GM23338 (cell line): ENCODE results near the gene RIPK4.

ENCODE experiments used
- CREB1 ChIP-seq: fragments of 250-450 bp; sonication (Bioruptor Pico); IDR thresholded peaks from 2 replicates; pipeline ENCODE4 v1.5.0; 2020; ENCODE audit warnings: low read depth, mild to moderate bottlenecking, moderate library complexity
- EZH2 ChIP-seq: fragments of 200-600 bp; sonication (generic); IDR thresholded peaks from one replicate; pipeline ENCODE4 v1.8.0; 2017; ENCODE audit warnings: antibody characterized with exemption, mild to moderate bottlenecking, low read depth; ENCODE audit not compliant: unreplicated experiment
- EZH2phosphoT487 ChIP-seq: fragments of 200-600 bp; sonication (generic); IDR thresholded peaks from one replicate; pipeline ENCODE4 v1.8.1; 2018; ENCODE audit warnings: antibody characterized with exemption; ENCODE audit not compliant: unreplicated experiment
- JUNB ChIP-seq: IDR thresholded peaks from one replicate; pipeline ENCODE4 v1.6.1; 2016; ENCODE audit warnings: antibody characterized with exemption; ENCODE audit not compliant: unreplicated experiment
- NANOG ChIP-seq: IDR thresholded peaks from 2 replicates; pipeline ENCODE4 v1.6.1; 2016; ENCODE audit warnings: antibody characterized with exemption, borderline replicate concordance
- POLR2AphosphoS5 ChIP-seq: IDR thresholded peaks from 2 replicates; pipeline ENCODE4 v1.6.1; 2016; ENCODE audit warnings: antibody characterized with exemption, low read depth
- STAT1 ChIP-seq: IDR thresholded peaks from one replicate; pipeline ENCODE4 v1.6.1; 2016; ENCODE audit warnings: antibody characterized with exemption; ENCODE audit not compliant: unreplicated experiment
- ZNF114 ChIP-seq: fragments of 250-450 bp; sonication (Bioruptor Pico); IDR thresholded peaks from 2 replicates; pipeline ENCODE4 v1.5.0; 2020; ENCODE audit warnings: mild to moderate bottlenecking, moderate library complexity
- ZNF331 ChIP-seq: fragments of 250-450 bp; sonication (Bioruptor Pico); IDR thresholded peaks from 2 replicates; pipeline ENCODE4 v1.5.0; 2020; ENCODE audit warnings: low read depth, mild to moderate bottlenecking, moderate library complexity
- TF ChIP-seq, protein P1 (sequence below), 2 experiments: fragments of 200-600 bp in 1 of 2; sonication (generic) in 1 of 2; conservative IDR thresholded peaks; 2 replicates each; pipeline versions ENCODE4 v1.5.1 to v1.6.1; 2016 to 2017; ENCODE audit warnings: antibody characterized with exemption in 2 of 2, low read depth in 2 of 2, mild to moderate bottlenecking in 2 of 2, moderate library complexity in 1 of 2
- TF ChIP-seq, protein P2 (sequence below): IDR thresholded peaks from one replicate; pipeline ENCODE4 v1.6.1; 2018; ENCODE audit warnings: antibody characterized with exemption; ENCODE audit not compliant: unreplicated experiment
- TF ChIP-seq, protein P3 (sequence below): IDR thresholded peaks from 2 replicates; pipeline ENCODE4 v1.6.1; 2016; ENCODE audit warnings: antibody characterized with exemption
- TF ChIP-seq, protein P4 (sequence below): fragments of 250-450 bp; sonication (Bioruptor Pico); IDR thresholded peaks from 2 replicates; pipeline ENCODE4 v1.5.0; 2020; ENCODE audit warnings: mild to moderate bottlenecking, moderate library complexity

DNA sequence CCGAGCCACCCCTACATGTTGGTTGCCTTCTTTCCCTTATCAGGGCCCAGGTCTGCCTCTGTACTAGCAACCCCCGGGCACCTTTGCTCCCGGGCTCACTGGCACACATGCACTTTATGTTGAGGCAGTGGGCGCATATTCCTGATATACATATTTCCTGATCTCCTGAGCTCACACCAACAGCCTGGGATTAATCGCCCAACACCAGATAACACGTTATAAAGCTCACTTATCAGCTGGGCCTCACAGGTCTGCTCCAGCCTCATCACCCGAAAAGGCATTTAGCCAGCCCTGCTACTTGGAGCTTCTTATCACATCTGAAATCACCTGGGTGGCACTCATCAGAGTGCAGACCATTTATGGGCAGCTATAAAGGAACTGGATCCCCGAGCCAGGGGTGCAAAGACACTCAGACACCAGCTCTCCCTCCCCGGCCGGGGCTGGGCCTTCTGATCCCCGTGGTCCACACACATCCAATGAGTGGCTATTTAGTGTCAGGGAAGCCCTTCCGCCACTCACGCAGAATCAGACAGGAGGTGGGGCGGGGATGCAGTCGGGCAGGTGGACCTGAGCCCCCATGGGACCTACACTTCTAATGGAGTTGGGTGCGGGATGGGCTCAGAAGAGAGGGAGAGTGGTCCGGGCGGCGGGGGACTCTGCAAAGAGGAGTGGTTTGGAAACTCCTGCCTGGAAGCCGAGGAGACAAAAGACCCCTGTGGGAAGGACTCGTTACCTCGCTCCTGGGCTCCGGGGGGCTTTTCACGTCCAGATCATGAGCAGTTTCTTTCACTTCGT lies 21.6 kb downstream of the RIPK4 start:
- TF ChIP-seq POLR2AphosphoS5 (no peak), EZH2 (no peak), EZH2phosphoT487 (no peak), CREB1 (no peak), ZNF114 (CRISPR knock-in tag) (no peak), NANOG (no peak), STAT1 (no peak), ZNF331 (CRISPR knock-in tag) (no peak), JUNB (no peak)
- TF ChIP-seq, protein P1, sequence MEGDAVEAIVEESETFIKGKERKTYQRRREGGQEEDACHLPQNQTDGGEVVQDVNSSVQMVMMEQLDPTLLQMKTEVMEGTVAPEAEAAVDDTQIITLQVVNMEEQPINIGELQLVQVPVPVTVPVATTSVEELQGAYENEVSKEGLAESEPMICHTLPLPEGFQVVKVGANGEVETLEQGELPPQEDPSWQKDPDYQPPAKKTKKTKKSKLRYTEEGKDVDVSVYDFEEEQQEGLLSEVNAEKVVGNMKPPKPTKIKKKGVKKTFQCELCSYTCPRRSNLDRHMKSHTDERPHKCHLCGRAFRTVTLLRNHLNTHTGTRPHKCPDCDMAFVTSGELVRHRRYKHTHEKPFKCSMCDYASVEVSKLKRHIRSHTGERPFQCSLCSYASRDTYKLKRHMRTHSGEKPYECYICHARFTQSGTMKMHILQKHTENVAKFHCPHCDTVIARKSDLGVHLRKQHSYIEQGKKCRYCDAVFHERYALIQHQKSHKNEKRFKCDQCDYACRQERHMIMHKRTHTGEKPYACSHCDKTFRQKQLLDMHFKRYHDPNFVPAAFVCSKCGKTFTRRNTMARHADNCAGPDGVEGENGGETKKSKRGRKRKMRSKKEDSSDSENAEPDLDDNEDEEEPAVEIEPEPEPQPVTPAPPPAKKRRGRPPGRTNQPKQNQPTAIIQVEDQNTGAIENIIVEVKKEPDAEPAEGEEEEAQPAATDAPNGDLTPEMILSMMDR (conservative IDR thresholded peaks at IDR 0.05; ENCODE audit: low read depth in 2 of 2), result no peak
- TF ChIP-seq, protein P2, sequence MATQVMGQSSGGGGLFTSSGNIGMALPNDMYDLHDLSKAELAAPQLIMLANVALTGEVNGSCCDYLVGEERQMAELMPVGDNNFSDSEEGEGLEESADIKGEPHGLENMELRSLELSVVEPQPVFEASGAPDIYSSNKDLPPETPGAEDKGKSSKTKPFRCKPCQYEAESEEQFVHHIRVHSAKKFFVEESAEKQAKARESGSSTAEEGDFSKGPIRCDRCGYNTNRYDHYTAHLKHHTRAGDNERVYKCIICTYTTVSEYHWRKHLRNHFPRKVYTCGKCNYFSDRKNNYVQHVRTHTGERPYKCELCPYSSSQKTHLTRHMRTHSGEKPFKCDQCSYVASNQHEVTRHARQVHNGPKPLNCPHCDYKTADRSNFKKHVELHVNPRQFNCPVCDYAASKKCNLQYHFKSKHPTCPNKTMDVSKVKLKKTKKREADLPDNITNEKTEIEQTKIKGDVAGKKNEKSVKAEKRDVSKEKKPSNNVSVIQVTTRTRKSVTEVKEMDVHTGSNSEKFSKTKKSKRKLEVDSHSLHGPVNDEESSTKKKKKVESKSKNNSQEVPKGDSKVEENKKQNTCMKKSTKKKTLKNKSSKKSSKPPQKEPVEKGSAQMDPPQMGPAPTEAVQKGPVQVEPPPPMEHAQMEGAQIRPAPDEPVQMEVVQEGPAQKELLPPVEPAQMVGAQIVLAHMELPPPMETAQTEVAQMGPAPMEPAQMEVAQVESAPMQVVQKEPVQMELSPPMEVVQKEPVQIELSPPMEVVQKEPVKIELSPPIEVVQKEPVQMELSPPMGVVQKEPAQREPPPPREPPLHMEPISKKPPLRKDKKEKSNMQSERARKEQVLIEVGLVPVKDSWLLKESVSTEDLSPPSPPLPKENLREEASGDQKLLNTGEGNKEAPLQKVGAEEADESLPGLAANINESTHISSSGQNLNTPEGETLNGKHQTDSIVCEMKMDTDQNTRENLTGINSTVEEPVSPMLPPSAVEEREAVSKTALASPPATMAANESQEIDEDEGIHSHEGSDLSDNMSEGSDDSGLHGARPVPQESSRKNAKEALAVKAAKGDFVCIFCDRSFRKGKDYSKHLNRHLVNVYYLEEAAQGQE, result no peak
- TF ChIP-seq, protein P3, sequence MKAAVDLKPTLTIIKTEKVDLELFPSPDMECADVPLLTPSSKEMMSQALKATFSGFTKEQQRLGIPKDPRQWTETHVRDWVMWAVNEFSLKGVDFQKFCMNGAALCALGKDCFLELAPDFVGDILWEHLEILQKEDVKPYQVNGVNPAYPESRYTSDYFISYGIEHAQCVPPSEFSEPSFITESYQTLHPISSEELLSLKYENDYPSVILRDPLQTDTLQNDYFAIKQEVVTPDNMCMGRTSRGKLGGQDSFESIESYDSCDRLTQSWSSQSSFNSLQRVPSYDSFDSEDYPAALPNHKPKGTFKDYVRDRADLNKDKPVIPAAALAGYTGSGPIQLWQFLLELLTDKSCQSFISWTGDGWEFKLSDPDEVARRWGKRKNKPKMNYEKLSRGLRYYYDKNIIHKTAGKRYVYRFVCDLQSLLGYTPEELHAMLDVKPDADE, result no peak
- TF ChIP-seq, protein P4, sequence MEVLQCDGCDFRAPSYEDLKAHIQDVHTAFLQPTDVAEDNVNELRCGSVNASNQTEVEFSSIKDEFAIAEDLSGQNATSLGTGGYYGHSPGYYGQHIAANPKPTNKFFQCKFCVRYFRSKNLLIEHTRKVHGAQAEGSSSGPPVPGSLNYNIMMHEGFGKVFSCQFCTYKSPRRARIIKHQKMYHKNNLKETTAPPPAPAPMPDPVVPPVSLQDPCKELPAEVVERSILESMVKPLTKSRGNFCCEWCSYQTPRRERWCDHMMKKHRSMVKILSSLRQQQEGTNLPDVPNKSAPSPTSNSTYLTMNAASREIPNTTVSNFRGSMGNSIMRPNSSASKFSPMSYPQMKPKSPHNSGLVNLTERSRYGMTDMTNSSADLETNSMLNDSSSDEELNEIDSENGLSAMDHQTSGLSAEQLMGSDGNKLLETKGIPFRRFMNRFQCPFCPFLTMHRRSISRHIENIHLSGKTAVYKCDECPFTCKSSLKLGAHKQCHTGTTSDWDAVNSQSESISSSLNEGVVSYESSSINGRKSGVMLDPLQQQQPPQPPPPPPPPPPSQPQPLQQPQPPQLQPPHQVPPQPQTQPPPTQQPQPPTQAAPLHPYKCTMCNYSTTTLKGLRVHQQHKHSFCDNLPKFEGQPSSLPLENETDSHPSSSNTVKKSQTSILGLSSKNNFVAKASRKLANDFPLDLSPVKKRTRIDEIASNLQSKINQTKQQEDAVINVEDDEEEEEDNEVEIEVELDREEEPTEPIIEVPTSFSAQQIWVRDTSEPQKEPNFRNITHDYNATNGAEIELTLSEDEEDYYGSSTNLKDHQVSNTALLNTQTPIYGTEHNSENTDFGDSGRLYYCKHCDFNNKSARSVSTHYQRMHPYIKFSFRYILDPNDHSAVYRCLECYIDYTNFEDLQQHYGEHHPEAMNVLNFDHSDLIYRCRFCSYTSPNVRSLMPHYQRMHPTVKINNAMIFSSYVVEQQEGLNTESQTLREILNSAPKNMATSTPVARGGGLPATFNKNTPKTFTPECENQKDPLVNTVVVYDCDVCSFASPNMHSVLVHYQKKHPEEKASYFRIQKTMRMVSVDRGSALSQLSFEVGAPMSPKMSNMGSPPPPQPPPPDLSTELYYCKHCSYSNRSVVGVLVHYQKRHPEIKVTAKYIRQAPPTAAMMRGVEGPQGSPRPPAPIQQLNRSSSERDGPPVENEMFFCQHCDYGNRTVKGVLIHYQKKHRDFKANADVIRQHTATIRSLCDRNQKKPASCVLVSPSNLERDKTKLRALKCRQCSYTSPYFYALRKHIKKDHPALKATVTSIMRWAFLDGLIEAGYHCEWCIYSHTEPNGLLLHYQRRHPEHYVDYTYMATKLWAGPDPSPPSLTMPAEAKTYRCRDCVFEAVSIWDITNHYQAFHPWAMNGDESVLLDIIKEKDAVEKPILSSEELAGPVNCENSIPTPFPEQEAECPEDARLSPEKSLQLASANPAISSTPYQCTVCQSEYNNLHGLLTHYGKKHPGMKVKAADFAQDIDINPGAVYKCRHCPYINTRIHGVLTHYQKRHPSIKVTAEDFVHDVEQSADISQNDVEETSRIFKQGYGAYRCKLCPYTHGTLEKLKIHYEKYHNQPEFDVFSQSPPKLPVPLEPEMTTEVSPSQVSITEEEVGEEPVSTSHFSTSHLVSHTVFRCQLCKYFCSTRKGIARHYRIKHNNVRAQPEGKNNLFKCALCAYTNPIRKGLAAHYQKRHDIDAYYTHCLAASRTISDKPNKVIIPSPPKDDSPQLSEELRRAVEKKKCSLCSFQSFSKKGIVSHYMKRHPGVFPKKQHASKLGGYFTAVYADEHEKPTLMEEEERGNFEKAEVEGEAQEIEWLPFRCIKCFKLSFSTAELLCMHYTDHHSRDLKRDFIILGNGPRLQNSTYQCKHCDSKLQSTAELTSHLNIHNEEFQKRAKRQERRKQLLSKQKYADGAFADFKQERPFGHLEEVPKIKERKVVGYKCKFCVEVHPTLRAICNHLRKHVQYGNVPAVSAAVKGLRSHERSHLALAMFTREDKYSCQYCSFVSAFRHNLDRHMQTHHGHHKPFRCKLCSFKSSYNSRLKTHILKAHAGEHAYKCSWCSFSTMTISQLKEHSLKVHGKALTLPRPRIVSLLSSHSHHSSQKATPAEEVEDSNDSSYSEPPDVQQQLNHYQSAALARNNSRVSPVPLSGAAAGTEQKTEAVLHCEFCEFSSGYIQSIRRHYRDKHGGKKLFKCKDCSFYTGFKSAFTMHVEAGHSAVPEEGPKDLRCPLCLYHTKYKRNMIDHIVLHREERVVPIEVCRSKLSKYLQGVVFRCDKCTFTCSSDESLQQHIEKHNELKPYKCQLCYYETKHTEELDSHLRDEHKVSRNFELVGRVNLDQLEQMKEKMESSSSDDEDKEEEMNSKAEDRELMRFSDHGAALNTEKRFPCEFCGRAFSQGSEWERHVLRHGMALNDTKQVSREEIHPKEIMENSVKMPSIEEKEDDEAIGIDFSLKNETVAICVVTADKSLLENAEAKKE (CRISPR knock-in tag), result no peak
